GM21529 (cell line): ENCODE measurements around the gene STIL.

Source experiments
- ATAC-seq: cut with Tn5 transposase; IDR thresholded peaks from one replicate; pipeline ENCODE4 v1.9.1; 2021; ENCODE audit not compliant: unreplicated experiment

Gene STIL

GRCh38 chr1:47238935-47239592 is 74.9 kb downstream of the STIL start:
- no peak for ATAC-seq

GRCh38 chr1:47235806-47236205 is 78.1 kb downstream of the STIL start:
- ATAC-seq, result no peak

GRCh38 chr1:47235241-47235681 is 78.7 kb downstream of the STIL start:
- no peak for ATAC-seq

- no peak for ATAC-seq
Observed at GRCh38 chr1:47233186-47233585, 80.8 kb downstream of the STIL start.

- no peak for ATAC-seq
Observed at GRCh38 chr1:47232187-47232874, 81.6 kb downstream of the STIL start, which contains the start of gene TAL1. Gene TAL1 (minus strand): TSS chr1:47232225. CDS start chr1:47225888, 6,337 bp downstream.

GRCh38 chr1:47231301-47232186 is 82.4 kb downstream of the STIL start:
- no peak for ATAC-seq

GRCh38 chr1:47230692-47231300 is 83.2 kb downstream of the STIL start:
- ATAC-seq, result no peak

- ATAC-seq, result no peak
Observed at GRCh38 chr1:47229886-47230691, 83.9 kb downstream of the STIL start.

- no peak for ATAC-seq
Observed at GRCh38 chr1:47229031-47229885, 84.7 kb downstream of the STIL start.

GRCh38 chr1:47228644-47229030 is 85.3 kb downstream of the STIL start:
- no peak for ATAC-seq

GRCh38 chr1:47227341-47228232 is 86.4 kb downstream of the STIL start:
- ATAC-seq, result no peak

- ATAC-seq, result no peak
Observed at GRCh38 chr1:47226839-47227215, 87.1 kb downstream of the STIL start.

GRCh38 chr1:47226121-47226838 is 87.7 kb downstream of the STIL start:
- no peak for ATAC-seq

GRCh38 chr1:47225430-47226100 is 88.4 kb downstream of the STIL start:
- no peak for ATAC-seq

- no peak for ATAC-seq
Observed at GRCh38 chr1:47224676-47225399, 89.1 kb downstream of the STIL start.

- ATAC-seq, result no peak
Observed at GRCh38 chr1:47223921-47224675, 89.8 kb downstream of the STIL start.
